ENCODE data around the gene SCFD2. TPM values are rescaled to one million over a fixed set of nuclear protein-coding genes. Genes with fewer than 3 reads are reported as not detected.
"Not testable (repeated sequence)": the region's sequence is repeated elsewhere in the genome, so short reads cannot be mapped to it uniquely, and the experiment has no call there.

Gene SCFD2
- total and polyA plus RNA-seq, 2 of the 8 experiments (the other 6 are each of a cell fraction or from before 2014, with no cell fraction given): 6.2 to 10.2 TPM

DNA sequence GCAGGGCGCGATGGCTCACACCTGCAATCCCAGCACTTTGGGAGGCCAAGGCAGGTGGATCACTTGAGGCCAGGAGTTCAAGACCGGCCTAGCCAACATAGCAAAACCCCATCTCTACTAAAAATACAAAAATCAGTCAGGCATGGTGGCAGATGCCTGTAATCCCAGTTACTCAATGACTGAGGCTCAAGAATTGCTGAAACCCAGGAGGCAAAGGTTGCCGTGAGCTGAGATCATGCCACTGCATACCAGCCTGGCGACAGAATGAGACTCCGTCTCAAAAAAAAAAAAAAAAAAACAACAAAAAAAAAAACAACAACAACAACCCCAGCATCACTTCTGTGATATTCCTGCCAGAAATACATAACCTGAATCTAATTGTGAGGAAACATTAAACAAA is 30.9 kb downstream of the SCFD2 start:
- CTCF ChIA-PET (ENCODE audit: partially characterized antibody); H4K20me1 ChIP-seq (replicated peaks in 1 of 2; ENCODE audit: control insufficient read depth in 1 of 2, insufficient read depth in 2 of 2, low read length in 2 of 2); H3K4me1 ChIP-seq (replicated peaks in 1 of 4; ENCODE audit: control insufficient read depth in 3 of 4, insufficient read depth in 4 of 4, low read length in 3 of 4); H3K14ac ChIP-seq (ENCODE audit: insufficient read length); H4K5ac ChIP-seq (ENCODE audit: insufficient read length, low read depth, low read length); H2BK5ac ChIP-seq (ENCODE audit: low read depth, low read length); H3K56ac ChIP-seq (replicated peaks; ENCODE audit: insufficient read length, low read depth, low read length); H3K79me2 ChIP-seq (ENCODE audit: control insufficient read depth in 1 of 2, insufficient read depth in 2 of 2, low read length in 2 of 2); H2AFZ ChIP-seq (ENCODE audit: low read length); H3K27me3 ChIP-seq (replicated peaks in 1 of 4; ENCODE audit: control insufficient read depth in 3 of 4, extremely low read depth in 1 of 4, insufficient read depth in 3 of 4, low read length in 3 of 4); H3K23me2 ChIP-seq (ENCODE audit: low read depth, low read length); H3K4ac ChIP-seq (replicated peaks; ENCODE audit: insufficient read length, low read depth, low read length); FAIRE-seq; H3K23ac ChIP-seq (ENCODE audit: insufficient read length); H2BK12ac ChIP-seq (ENCODE audit: low read depth, low read length); H3K9ac ChIP-seq (replicated peaks in 1 of 4; ENCODE audit: extremely low read depth in 1 of 4, low read depth in 3 of 4, low read length in 3 of 4); DNase-seq (ENCODE audit: low read depth in 1 of 2, low spot score in 2 of 2); H3K4me3 ChIP-seq (ENCODE audit: extremely low read depth in 1 of 4, insufficient read depth in 2 of 4, low read depth in 3 of 4, low read length in 4 of 4); H2AK5ac ChIP-seq (ENCODE audit: low read depth, low read length); H3K9me3 ChIP-seq (ENCODE audit: insufficient read depth in 2 of 2, low read depth in 1 of 2, low read length in 1 of 2); H3K79me1 ChIP-seq (ENCODE audit: low read depth, low read length); H3K36me3 ChIP-seq (ENCODE audit: control insufficient read depth in 2 of 4, insufficient read depth in 4 of 4, low read length in 3 of 4); H2BK20ac ChIP-seq (ENCODE audit: low read length); H2BK15ac ChIP-seq (ENCODE audit: low read length); H2BK120ac ChIP-seq (replicated peaks; ENCODE audit: low read depth, low read length); H3K18ac ChIP-seq (ENCODE audit: extremely low read depth, low read length); POLR2A ChIA-PET (ENCODE audit: partially characterized antibody); H4K8ac ChIP-seq (ENCODE audit: extremely low read depth, insufficient read depth, low read length); H4K91ac ChIP-seq (replicated peaks; ENCODE audit: insufficient read length, low read length); H3K4me2 ChIP-seq (ENCODE audit: insufficient read depth in 1 of 2, low read depth in 2 of 2, low read length in 2 of 2); H3K27ac ChIP-seq (ENCODE audit: low read depth, low read length): not testable (repeated sequence)
- 97% methylated on average over 4 of the region's 6 CpGs; no CpG with 5 or more reads in 1 of the 2 experiments for WGBS, 2 experiments (ENCODE audit: extremely low coverage in 1 of 2, insufficient coverage in 1 of 2, insufficient read length in 1 of 2, insufficient replicate concordance in 2 of 2, low coverage in 1 of 2, low lambda C conversion rate in 2 of 2, missing lambda C conversion rate in 1 of 2)

Measured in H1 (cell line).